ENCODE results near the gene TADA2A.

GRCh38 chr17:37429039-37429438 is 22.4 kb downstream of the TADA2A start:
- TF ChIP-seq SUZ12 (IDR thresholded peaks at IDR 0.05), result no peak
- no peak for TF ChIP-seq FOXK2 (IDR thresholded peaks at IDR 0.05)
- TF ChIP-seq TARDBP (IDR thresholded peaks at IDR 0.05), result no peak
- TF ChIP-seq BHLHE40 (IDR thresholded peaks at IDR 0.05; ENCODE audit: borderline replicate concordance), result no peak
- no peak for TF ChIP-seq SP1 (IDR thresholded peaks at IDR 0.05)
- no peak for TF ChIP-seq HDGF (IDR thresholded peaks at IDR 0.05; ENCODE audit: borderline replicate concordance)
- no peak for TF ChIP-seq ARNT (IDR thresholded peaks at IDR 0.05)
- no peak for TF ChIP-seq LEF1 (IDR thresholded peaks at IDR 0.05; ENCODE audit: borderline replicate concordance)
- TF ChIP-seq PKNOX1 (IDR thresholded peaks at IDR 0.05), result no peak

Measured in HEK293T (cell line).